VCaP (cell line): Measurements from ENCODE around the gene RELB.
"Not testable (repeated sequence)": the region's sequence is repeated elsewhere in the genome, so short reads cannot be mapped to it uniquely, and the experiment has no call there.

ENCODE experiments used
- H3K27ac ChIP-seq: fragments of 450-650 bp; 2 replicates; pipeline ENCODE4 v1.5.1; 2017
- CTCF ChIP-seq: fragments of 450-650 bp; conservative IDR thresholded peaks from 2 replicates; pipeline ENCODE4 v1.5.1; 2017; ENCODE audit warnings: mild to moderate bottlenecking, moderate library complexity

The RELB gene

GRCh38 chr19:44959691-44960090 is 41.6 kb upstream of the RELB start:
- H3K27ac ChIP-seq = no peak overlapping the region
- TF ChIP-seq CTCF = no peak

GRCh38 chr19:44960906-44961728 is 40.1 kb upstream of the RELB start:
- TF ChIP-seq CTCF = no peak
- no peak overlapping the region for H3K27ac ChIP-seq

- no peak for TF ChIP-seq CTCF
- H3K27ac ChIP-seq = no peak overlapping the region
These were observed 39.4 kb upstream of the RELB start for GRCh38 chr19:44961821-44962220.

GRCh38 chr19:44968118-44968517 is 33.1 kb upstream of the RELB start:
- TF ChIP-seq CTCF = no peak
- H3K27ac ChIP-seq = no peak overlapping the region

GRCh38 chr19:44968670-44969069 is 32.6 kb upstream of the RELB start:
- no peak overlapping the region for H3K27ac ChIP-seq

GRCh38 chr19:44969437-44969836 is 31.8 kb upstream of the RELB start:
- no peak overlapping the region for H3K27ac ChIP-seq
- no peak for TF ChIP-seq CTCF

More at GRCh38 chr19:44968670-44969069, 32.6 kb upstream of the RELB start:
- no peak for TF ChIP-seq CTCF

GRCh38 chr19:44971451-44971850 is 29.8 kb upstream of the RELB start:
- not testable (repeated sequence) for H3K27ac ChIP-seq

- no peak overlapping the region for H3K27ac ChIP-seq
- no peak for TF ChIP-seq CTCF
These were observed 28.5 kb upstream of the RELB start for GRCh38 chr19:44972802-44973201.
